CMK (cell line): ENCODE results near the gene HOXC6.

ENCODE experiments used
- DNase-seq: peaks from one replicate; pipeline ENCODE4 v3.0.0-alpha.2; 2010; ENCODE audit warnings: low read depth

Gene HOXC6

DNA sequence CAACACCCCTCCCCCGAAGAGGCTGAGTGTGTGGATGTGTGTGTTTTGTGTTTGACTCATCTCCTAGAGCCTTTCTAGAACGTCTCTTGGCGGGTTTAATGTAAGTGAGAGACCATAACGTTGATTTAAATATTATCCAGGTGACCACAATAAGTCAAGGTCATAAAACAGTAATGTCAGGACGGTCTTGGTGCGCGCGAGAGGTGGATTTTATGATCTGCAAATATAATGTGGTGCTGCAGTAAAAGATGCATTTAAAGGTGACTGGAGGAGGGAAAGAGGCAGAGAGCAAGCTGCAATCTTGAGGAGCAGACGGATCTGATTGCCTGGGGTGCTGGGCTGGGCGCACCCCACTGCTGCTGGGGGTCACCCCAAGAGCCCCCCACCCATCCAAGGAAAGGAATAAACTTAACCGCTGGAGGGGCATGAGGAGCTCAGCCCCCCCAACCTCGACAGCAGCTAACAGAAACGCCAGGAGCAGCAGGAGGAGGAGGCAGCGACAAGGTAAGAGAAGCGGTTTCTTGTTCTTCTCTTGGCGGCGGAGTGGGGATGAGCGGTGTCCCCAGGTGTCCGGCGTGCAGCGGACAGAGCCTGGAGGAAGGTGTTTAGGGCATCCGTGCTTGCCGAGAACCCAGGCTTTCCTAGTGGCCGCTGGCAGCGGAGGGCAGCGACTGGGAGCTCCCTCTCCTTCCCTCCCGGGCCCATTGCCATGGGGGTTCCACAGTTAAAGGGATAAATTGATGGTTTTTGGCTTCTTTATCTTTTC lies 37.7 kb upstream of the HOXC6 start:
- no peak for DNase-seq

DNA sequence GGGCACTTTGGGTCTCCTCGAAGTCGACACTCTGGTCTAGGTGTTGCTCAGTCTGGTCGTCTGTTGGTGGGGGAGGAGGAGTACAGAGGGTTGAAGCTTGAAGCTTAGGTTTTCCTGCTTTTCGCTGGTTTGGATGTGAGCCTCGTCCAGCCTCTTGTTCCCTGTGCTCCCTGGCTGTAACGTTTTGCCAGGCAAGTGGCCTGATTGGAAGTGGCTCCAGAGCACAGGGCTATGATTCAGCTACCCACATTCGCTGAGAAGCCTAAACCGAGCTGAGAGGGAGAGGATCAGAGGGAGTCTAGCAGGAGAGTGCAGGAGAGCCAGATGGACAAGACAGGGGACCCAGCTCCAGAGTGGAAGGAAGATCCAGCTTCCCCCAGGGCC lies 37.2 kb upstream of the HOXC6 start:
- no peak for DNase-seq

DNA sequence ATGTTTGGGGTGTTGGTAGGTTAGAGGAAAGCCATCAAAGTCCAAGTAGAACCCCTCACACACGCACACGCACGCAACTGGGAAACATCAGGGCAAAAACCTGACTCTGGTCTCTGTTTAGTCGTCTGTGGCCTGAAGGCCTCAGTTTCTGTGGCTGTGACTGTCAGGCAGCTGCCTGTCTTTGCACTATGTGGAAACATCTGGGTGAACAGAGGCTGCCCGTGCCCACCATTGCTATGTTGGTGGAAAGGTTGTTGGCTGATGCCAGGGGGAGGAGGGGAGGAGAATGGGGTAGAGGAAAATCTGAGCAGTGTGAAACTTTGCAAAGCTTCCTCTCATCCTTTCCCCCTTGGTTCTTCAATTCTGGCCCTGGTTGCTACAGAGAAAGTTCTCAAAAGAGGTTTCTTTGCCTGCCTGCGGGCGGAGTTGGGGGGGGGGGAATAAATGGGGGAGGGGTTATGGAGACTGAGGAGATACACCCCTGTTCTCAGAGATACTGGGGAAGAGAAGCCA lies 35.8 kb upstream of the HOXC6 start:
- no peak for DNase-seq

DNA sequence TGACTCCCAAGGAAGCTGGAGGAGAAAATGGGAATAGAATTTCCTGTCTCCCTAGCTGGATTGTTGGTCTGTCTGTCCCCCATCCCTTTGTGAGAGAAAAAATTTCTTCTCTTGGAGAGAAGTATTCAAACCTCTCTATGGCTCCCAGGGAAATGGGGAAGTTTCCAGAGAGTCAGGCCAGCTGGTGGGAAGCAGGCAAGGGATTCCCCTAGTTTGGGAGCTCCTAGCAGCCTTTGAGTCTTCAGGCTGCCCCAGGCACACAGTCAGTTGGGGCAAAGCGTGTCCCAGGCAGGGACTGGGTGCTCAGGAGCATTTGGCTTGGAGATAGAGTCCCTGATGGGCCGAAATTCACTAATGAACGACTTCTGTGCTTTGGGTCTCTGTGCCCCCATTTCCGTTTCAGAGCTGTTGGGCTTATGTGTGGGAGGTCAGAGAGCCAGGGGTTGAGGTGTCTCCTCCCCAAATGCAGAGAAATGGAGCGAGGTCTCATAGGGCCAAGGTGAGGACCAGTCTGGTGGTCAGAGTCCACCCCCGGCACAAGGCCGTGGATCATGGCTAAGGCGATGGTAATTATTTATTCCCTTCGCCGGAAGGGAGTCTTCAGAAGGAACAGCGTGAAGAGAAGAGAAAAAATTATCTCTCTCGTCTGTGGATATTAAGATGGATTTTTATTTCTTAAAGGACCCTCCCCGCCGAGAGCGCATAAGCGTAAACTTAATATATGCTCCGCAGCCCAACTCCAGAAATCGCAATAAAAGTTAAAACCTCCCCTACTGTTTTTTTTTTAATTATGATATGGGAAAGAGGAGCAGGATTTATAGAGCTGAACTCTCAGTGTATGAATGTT lies 34.9 kb upstream of the HOXC6 start:
- no peak for DNase-seq

DNA sequence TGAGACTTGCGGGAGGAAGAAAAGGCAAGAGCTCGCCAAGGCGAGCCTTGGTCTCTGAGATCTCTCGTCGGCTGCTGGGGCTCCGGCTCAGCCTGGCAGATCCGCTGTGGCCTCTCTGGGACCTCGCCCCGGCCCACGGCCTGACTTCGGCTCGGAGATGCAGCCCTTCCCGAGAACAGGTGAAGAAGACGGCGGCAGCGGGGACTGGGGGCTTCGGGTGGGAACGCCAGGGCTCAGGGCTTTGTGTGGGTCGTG lies 34.3 kb upstream of the HOXC6 start:
- DNase-seq = no peak

DNA sequence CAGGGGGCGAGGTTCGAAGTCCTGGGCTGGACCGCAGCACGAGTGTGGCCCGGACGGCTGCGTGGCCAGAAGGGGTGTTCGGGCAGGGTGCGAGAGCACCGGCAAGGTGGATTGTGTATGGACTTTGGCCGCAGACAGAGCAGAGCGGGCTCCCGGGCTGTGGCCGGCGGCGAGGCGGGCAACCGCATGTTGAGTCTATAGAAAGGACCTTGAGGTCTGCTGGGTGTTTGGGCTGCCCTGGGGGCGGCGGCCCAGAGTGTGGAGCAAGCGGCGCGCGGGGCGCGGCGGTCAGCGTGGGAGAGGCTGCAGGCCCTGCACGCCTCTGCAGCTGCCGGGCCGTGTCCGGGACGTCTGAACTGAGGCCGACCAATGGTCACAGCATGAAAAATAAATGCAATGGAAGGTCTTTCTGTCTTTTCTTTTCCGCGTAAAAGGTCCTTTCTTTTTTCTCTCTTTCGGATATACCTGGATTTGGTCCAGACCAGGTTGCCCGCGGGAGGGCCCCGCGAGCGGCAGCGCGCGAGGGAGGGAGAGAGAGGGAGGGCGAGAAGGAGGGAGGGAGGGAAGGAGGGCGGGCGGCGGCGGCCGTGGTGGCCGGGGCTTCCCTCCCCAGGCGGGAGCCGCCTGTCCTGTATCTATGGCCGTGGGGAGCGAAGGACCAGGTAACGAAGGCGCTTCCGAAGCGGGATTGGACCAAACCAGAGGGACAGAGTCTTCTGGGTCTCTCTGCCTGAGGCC lies 33.8 kb upstream of the HOXC6 start:
- no peak for DNase-seq

DNA sequence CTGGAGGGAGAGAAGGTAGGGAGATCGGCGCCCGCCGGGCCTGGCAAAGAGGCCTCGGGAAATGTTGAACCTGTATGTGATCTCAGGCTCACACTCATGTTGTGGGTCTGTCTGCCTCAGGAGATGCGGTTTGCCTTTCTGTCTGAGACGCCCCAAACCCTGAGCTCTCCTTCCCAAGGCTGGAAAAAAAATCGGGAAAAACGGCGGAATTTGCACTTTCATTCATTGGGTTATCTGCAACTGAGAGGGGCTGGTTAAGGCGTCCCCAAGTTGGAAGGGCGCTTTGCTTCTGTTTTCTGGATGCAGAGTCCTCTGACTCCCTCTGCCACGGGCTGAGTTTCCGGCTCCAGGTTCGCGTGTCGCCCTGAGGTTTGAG lies 33.2 kb upstream of the HOXC6 start:
- no peak for DNase-seq

DNA sequence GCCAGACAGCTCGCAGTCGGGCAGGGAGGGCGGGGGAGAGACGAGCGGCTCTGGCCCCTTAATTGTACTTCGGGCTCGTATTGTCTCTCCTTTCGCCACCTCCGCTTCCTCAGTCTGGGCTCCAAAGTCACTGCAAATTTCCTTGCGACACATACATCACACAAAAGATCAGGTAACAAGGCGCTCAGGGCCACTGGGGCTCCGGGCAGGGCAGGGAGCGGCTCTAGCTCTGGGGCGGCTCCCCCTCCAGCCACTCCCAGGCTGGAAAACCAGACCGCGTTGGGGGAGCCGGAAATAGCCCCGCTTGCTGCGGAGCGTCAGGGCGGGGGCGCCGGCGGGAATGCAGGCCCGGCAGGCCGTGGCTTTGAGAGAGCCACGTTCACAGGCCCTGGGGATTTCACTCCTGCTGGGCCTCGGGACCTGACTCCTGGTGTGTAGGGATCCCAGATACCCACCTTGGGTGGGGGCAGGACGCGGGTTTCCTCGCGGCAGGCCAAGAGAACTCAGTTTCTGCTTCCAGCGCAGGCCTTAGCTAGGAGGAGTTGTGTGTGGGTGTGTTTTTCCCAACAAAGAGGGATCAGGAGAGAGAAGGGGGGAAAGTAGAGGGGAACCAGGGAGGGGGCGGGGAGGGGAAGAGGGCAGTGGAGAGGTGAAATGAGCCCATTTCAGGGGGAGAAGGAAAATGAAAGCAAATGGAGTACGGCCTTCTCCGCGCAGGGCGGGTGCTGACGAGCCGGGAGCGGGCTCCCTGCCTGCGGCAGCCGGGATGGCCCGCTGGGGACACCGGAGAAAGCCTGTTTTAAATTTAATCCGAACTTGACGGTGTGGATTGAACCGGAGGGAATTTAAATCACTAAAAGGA lies 32.6 kb upstream of the HOXC6 start:
- no peak for DNase-seq

DNA sequence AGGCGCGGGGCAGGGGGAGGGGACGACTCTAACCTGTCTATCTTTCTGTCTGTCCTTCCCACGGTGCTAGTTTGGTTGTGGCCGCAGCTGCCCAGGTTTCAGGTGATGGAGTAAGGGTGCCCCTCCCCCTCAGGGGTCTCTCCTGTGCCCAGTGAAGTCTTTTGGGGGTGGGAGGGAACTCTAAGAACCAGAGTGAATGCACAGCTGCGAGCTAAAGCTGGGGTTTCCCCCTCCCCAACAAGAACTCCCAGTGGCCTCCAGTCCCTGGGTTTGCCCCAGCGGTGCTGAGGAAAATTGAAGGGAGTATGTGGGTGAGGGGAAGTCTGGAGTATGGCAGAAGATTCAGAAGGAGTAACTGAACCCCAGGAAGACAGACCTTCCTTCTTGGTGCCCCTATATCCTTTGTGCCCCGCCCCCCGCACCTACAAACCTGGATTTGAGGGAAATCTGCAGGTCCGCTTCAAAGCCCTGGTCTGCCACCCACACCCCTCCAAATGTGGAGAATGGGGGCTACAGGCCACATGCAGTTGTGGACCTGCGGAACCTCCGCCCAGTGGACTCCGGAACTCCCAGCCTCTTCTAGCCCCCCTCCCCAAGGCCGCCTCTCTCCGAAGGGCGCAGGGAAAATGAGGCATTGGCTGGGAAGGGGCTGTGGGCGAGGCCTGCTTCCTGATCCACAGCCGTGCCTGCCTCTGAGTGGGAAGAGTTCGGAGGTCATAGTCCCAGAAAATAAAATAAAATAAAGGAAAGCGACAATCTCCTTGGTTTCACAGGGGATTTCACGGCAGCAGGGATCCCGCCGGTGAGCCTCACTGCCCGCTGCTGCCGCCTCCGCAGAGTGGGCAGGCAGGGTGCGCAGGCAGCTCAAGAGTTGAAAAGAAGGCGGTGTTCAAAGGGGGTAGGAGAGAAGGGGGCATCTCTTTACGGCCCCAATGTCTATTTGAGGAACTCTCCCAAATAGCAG lies 31.7 kb upstream of the HOXC6 start:
- DNase-seq = no peak

DNA sequence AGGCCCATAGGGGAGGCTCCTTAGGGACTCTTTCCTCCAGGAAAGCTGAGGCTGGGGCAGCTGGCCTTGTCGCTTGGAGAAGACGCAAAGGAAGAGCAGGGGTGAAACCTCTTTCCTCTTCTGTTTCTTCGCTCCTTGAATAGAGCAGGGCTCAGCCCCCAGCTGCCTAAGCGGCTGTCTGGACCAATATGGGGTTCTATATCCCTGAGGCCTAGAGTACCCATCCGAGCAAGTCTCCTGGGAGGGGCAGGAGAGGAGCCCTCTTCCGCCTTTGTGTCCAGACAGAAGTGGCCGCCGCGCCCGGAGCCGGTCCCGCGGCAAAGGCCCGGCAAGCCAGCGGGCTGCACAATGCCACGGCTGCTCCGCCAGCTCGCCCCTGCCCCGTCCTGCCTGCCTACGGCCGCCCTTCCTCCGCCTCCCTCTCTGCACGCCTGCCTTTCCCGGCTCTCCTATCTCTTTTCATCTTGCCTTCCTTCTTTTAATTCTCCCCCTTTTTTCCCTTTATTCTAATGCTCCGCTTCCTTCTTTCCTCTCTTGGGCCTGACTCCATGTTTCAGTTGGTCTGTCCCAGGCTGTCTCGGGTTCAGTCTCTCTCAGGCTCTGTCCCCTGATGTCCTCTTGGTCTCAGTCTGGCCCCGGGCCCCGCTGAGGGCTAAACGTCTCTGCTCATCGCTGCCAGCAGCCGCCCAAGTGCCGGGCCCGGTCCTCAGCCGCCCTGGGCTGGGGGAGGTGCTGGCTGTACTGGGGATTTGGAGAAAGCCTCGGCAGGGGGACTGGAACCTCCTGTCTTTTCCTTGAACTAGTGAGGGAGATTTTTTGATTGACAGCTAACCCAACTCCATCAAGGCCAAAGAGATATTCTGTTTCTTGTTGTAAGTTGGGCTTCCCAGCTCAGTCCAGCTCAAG lies 30.8 kb upstream of the HOXC6 start:
- no peak for DNase-seq

DNA sequence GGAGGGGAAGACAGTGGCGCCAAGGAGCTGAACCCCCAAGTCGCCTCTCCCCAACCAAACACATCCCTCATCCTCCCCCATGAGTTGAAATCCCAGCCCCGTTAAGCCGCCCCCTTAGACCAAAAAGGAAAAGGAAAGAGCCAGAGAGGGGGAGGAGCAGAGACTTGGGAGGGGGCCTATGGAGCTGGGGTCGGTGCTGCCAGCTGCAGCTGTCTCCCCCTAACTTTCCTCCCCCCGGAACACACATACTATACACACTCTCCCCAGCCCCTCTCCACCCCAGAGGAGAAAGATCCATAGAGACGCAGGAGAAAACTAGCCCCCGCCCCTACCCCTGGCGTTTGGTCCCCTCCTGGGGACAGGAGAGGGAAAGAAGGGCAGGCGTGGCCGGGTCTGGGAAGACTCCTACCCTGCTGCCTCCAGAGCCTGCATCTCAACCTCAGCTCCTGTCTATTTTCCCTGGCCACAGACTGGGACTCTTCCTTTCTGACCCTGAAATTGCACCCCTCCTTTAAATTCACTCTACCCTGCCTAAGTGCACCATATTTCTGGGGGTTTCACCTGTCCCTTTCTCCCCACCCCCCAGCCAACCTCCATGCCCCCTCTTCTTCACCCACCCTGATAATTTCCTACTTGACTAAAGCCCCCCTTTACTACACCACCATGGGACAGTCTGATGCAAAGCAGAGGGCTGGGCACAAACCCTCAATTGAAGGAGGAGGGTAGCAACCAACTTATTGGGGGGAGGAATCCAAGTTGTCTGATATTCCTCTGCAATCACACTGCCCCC lies 29.9 kb upstream of the HOXC6 start:
- no peak for DNase-seq

DNA sequence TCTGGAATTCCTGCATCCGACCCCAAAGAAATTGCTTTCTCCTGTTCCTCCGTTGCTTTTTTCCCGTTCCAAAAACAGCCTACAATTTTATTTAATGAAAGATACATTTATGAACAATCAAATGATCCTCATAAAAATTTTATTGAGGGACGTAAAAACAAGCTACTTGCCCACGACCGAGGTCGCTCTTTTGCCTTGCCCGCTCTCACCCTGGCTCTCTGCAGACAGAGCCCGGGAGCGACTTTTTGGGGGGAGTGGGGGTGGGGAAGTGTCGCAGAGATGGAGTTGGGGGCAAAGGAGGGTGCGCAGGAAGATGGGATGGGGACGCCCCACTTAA lies 29.4 kb upstream of the HOXC6 start:
- no peak for DNase-seq

DNA sequence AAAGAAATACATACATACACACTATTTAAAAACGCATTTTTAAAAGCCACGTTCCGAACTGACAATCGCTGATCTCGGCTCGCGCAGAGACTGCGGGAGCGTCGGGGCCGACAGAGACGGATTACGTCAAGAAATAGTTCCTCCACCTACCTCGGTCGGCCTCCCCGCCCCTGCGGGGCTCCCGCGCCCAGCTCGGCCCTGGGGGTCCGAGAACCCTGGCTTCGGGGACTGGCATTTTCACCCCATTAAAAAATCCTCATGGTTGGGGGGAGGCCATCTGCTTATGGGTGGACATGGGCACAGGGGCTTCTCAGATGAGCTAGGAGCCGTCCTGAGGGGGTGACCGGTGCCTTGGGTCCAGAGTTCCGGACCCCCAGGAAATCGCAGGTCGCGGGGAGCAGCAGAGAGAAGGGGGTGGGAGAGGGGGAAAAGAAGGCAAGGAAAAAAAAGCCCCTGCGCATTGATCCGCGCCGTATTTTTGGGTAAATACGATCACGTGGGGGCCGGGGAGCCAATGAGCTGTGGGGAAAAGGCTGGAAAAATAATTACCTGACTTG lies 28.6 kb upstream of the HOXC6 start:
- no peak for DNase-seq

DNA sequence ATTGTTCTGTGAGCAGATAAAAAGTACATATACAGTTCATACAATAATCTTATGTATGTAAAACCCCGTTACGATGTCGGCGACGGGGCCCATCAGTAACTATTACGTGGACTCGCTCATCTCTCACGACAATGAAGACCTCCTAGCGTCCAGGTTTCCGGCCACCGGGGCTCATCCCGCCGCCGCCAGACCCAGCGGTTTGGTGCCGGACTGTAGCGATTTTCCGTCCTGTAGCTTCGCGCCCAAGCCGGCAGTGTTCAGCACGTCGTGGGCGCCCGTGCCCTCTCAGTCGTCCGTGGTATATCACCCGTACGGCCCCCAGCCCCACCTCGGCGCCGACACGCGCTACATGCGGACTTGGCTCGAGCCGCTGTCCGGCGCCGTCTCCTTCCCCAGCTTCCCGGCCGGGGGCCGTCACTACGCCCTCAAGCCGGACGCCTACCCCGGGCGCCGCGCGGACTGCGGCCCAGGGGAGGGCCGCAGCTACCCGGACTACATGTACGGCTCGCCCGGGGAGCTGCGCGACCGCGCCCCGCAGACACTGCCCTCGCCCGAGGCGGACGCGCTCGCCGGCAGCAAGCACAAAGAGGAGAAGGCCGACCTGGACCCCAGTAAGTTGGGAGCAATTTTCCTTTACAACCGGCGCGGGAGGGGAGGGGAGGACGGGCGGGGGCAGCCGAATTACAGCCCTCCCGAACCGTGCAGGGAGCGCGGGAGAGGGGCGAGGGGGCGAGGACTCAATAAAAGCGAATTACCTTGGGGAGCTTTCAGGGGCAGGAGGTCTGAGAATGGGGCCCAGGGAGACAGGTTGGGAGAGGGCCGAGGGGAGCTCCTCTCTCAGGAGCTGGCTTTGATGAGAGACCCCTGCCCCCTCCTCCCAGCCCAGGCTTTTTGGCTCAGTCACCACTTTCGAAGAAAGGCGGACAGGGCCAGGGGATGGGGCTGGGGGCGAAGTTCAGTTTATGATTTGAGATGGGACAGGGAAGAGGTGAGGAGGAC lies 27.8 kb upstream of the HOXC6 start, which contains the start of gene HOXC9:
HOXC9 (plus strand) TSS at position 46 of the 999 bp plus-strand sequence; CDS start at position 74, 28 bp downstream.
- DNase-seq = no peak

DNA sequence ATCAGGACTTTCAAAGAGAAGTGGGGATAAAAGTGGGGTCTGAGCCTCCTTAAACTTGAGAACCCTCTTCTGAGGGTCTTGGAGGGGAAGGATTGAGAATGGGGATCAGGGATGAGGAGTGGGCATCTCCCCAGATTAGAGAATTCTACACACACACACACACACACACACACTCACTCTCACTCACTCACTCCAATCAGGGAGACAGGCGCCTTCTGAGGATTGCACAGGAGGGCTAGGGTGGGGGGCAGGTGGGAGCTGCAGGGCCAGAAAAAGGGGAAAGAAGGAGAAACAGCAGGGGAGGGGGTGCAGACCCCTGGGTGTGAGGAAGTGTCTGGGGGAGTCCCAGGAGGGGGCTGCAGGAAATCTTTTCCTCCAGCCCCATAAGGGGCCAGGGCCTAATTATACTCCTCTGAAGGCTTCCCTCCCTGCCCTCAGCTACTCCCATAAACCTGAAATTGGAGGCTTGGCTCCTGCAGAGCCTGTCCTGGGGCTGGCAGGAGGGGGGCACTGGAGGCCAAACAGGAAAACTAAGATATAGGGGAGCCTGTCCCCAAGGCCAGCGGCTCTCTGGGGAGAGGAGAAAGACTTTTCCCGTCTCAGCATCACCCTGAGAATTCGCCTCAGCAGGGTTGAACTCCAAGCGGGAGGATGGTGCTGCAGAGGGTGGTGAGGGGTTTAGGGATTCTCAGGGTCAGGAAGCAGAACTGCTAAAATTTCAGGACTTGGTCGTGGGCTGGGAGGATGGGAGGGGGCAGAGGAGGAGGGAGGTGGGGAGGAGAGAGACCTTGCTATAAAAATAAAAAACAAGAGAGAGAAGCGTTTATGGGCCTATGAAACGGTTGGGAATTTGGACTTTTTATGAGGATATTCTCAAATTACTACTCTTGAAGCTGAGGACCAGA lies 26.7 kb upstream of the HOXC6 start:
- DNase-seq = no peak

DNA sequence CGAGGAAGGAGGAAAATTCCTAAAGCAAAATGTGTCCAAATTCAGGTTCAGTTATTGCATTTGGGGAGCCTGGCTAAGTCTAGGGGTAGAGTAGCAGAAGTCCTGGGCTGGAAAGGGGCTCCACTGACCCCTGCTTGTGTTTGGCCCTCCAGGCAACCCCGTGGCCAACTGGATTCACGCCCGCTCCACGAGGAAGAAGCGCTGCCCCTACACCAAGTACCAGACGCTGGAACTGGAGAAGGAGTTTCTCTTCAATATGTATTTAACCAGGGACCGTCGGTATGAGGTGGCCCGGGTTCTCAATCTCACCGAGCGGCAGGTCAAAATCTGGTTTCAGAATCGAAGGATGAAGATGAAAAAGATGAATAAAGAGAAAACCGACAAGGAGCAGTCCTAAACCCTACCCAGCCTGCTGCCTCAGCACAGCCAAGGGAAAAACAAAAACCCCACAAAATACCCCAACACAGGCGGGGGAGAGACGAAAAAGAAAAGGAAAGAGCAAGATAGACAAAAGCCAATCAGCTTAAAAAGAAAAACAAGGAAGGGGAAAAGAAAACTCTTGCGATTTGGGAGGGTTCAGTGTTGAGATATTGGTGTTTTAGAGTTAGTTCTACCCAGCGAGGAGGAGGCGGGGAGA lies 25.8 kb upstream of the HOXC6 start:
- no peak for DNase-seq
